Measurements from ENCODE around the gene EIF3A. TPM values are rescaled to one million over a fixed set of nuclear protein-coding genes. Genes with fewer than 3 reads are reported as not detected.

Gene EIF3A
- total RNA-seq, 1 donor from 2014 or later, result 100 TPM

DNA sequence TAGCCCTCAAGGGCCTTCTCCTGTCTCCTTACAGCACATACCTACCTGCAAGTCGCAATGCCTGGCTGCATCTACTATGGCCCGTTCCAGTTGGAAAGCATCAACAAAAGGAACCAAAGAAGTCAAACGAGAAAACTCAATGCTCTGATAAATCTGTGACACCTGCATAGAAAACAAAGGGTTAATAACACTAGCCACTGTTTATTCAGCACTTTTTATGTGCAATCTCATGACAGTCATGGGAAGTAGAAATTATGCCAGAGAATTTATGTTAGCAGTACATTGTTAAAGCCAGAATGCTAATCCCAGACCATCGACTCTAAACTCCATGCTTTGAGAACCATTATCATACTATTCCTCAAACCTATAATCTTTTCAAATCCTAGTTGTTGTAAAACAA lies 21.1 kb downstream of the EIF3A start:
- Histone ChIP-seq H3K36me3 (peaks cover 10 to 94% of the 10 kb centered on the region in 2 donors), H3K9me3 (no peaks in the 10 kb centered on the region), H3K27ac (no peak overlapping the region), H3K27me3 (no peaks in the 10 kb centered on the region), H3K4me1 (peaks cover 5% of the 10 kb centered on the region), H3K4me3 (no peak overlapping the region)
- TF ChIP-seq, protein P1, sequence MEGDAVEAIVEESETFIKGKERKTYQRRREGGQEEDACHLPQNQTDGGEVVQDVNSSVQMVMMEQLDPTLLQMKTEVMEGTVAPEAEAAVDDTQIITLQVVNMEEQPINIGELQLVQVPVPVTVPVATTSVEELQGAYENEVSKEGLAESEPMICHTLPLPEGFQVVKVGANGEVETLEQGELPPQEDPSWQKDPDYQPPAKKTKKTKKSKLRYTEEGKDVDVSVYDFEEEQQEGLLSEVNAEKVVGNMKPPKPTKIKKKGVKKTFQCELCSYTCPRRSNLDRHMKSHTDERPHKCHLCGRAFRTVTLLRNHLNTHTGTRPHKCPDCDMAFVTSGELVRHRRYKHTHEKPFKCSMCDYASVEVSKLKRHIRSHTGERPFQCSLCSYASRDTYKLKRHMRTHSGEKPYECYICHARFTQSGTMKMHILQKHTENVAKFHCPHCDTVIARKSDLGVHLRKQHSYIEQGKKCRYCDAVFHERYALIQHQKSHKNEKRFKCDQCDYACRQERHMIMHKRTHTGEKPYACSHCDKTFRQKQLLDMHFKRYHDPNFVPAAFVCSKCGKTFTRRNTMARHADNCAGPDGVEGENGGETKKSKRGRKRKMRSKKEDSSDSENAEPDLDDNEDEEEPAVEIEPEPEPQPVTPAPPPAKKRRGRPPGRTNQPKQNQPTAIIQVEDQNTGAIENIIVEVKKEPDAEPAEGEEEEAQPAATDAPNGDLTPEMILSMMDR (IDR thresholded peaks at IDR 0.05), result no peak
- TF ChIP-seq POLR2AphosphoS5 (IDR thresholded peaks at IDR 0.05; ENCODE audit: insufficient read depth in 1 of 2, low read depth in 1 of 2) (no peak), POLR2A (IDR thresholded peaks at IDR 0.05) (no peak)
- intact Hi-C loops (cut with DNase I), result no loop called here
- DNase-seq (ENCODE audit: extremely low spot score in 2 of 2), result no peak

DNA sequence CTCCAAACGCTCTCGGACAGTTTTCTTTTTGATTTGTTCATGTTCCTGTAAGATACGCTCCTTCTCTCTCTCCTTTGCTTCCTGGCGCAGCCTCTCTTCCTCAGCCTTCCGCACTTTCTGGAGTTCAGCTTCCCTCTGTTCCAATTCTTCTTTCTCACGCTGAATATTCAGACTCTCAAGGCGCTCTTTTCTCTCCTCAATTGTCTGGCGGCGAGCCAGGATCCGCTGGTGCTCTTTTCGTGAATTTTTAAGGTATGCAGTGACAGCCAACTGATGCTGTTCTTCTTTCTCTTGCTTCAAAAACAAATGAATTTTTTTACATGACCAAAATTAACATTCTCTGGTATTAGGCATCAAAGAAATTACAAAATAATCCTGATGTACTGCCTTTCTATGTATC lies 22.6 kb downstream of the EIF3A start:
- DNase-seq (ENCODE audit: extremely low spot score in 2 of 2), result no peak
- peaks cover 10 to 88% of the 10 kb centered on the region in 2 donors for H3K36me3 ChIP-seq
- intact Hi-C loops (cut with DNase I), result no loop called here

DNA sequence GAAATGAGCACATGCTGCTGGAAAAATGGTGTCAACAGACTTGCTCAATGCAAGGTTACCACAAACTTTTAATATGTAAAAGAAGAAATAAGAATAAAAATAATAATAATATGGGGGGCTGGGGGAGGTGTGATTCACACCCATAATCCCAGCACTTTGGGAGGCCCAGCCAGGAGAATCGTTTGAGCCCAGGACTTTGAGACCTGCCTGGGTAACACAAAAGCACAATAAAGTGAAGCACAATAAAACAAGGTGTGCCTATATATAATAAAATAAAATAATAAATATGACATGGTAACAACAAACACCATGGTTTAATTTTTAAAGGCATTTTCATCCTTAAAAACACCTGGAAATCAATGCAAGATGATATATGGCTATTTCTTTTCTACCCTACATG lies 25.1 kb downstream of the EIF3A start:
- peaks cover 16 to 91% of the 10 kb centered on the region in 2 donors for H3K36me3 ChIP-seq
- H3K4me1 ChIP-seq, result no peaks in the 10 kb centered on the region
- intact Hi-C loops (cut with DNase I), result no loop called here
- no peaks in the 10 kb centered on the region for H3K9me3 ChIP-seq
- no peak for TF ChIP-seq POLR2AphosphoS5 (IDR thresholded peaks at IDR 0.05; ENCODE audit: insufficient read depth in 1 of 2, low read depth in 1 of 2)
- TF ChIP-seq POLR2A (IDR thresholded peaks at IDR 0.05), result no peak
- TF ChIP-seq, protein P1 (IDR thresholded peaks at IDR 0.05), result no peak
- no peak overlapping the region for H3K4me3 ChIP-seq
- no peaks in the 10 kb centered on the region for H3K27me3 ChIP-seq
- no peak for DNase-seq (ENCODE audit: extremely low spot score in 2 of 2)
- H3K27ac ChIP-seq, result no peak overlapping the region

More for the DNA sequence above, 22.6 kb downstream of the EIF3A start:
- H3K4me1 ChIP-seq, result peaks cover 5% of the 10 kb centered on the region
- H3K27ac ChIP-seq, result no peak overlapping the region
- H3K4me3 ChIP-seq, result no peak overlapping the region
- TF ChIP-seq POLR2A (IDR thresholded peaks at IDR 0.05) (no peak), POLR2AphosphoS5 (IDR thresholded peaks at IDR 0.05; ENCODE audit: insufficient read depth in 1 of 2, low read depth in 1 of 2) (no peak)
- TF ChIP-seq, protein P1 (IDR thresholded peaks at IDR 0.05), result no peak
- no peaks in the 10 kb centered on the region for H3K9me3 ChIP-seq
- no peaks in the 10 kb centered on the region for H3K27me3 ChIP-seq

DNA sequence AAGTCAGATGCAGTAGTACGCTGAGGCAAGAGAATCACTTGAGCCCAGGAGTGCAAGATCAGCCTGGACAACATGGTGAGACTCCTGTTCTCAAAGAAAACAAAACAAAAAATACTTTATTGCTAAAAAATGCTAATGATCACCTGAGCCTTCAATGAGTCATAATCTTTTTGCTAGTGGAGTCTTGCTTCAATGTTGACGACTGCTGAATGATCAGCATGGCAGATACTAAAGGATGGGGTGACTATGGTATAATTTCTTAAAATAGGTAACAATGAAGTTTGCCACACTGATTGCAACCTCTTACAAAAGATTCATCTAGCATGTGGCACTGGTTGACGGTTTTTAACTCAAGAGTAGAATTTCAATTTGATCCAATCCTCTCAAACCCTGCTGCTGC lies 28.8 kb downstream of the EIF3A start:
- no peak for DNase-seq (ENCODE audit: extremely low spot score in 2 of 2)
- Histone ChIP-seq H3K27ac (no peak overlapping the region), H3K4me3 (no peak overlapping the region), H3K36me3 (peaks cover 10 to 91% of the 10 kb centered on the region in 2 donors), H3K4me1 (no peaks in the 10 kb centered on the region), H3K9me3 (no peaks in the 10 kb centered on the region), H3K27me3 (no peaks in the 10 kb centered on the region)
- intact Hi-C loops (cut with DNase I), result no loop called here
- TF ChIP-seq POLR2A (IDR thresholded peaks at IDR 0.05) (no peak), POLR2AphosphoS5 (IDR thresholded peaks at IDR 0.05; ENCODE audit: insufficient read depth in 1 of 2, low read depth in 1 of 2) (no peak)
- TF ChIP-seq, protein P1 (IDR thresholded peaks at IDR 0.05), result no peak

DNA sequence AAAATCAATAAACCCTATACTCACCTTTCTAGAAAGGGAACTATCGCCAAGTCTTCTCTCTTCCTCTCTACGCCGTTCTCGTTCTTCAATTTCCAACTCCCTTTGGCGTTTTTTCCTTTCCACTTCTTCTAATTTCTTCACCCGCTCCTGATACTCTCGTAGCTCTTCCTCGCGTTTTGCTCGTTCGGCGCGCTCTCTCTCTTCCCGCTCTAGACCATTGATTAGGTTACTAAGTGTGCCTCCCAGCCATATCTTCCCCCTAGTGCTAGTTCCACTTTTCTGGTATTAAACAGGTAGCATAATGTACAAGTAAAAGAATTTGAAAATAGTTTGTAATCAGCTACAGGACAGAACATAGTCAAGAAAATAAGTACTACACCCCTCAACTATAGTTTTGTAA lies 30.8 kb downstream of the EIF3A start:
- no peak for DNase-seq (ENCODE audit: extremely low spot score in 2 of 2)
- TF ChIP-seq POLR2AphosphoS5 (IDR thresholded peaks at IDR 0.05; ENCODE audit: insufficient read depth in 1 of 2, low read depth in 1 of 2) (no peak), POLR2A (IDR thresholded peaks at IDR 0.05) (no peak)
- TF ChIP-seq, protein P1 (IDR thresholded peaks at IDR 0.05), result no peak
- Histone ChIP-seq H3K9me3 (no peaks in the 10 kb centered on the region), H3K4me3 (no peak overlapping the region), H3K27ac (no peak overlapping the region), H3K27me3 (no peaks in the 10 kb centered on the region), H3K36me3 (peaks cover 10 to 85% of the 10 kb centered on the region in 2 donors), H3K4me1 (no peaks in the 10 kb centered on the region)
- intact Hi-C loops (cut with DNase I), result loop anchor here (2.0 kb wide), 1 partner anchor 17 kb away; no protein-coding TSS in a partner anchor
